LNCaP clone FGC (cell line): ENCODE results near the gene LIF.

Source experiments
- DNase-seq: peaks from one replicate; pipeline ENCODE4 v3.0.0-alpha.2; 2011; ENCODE audit warnings: low read depth
- H3K4me3 ChIP-seq: 2 replicates; pipeline ENCODE4 v1.5.1; 2011; ENCODE audit warnings: mild to moderate bottlenecking, low read depth, low read length, control low read depth
- TF ChIP-seq, protein P1 (sequence below): IDR thresholded peaks from 2 replicates; pipeline ENCODE4 v1.5.1; 2012; ENCODE audit warnings: mild to moderate bottlenecking; ENCODE audit not compliant: control insufficient read depth, insufficient read depth; ENCODE audit errors: extremely low read depth

The LIF gene

DNA sequence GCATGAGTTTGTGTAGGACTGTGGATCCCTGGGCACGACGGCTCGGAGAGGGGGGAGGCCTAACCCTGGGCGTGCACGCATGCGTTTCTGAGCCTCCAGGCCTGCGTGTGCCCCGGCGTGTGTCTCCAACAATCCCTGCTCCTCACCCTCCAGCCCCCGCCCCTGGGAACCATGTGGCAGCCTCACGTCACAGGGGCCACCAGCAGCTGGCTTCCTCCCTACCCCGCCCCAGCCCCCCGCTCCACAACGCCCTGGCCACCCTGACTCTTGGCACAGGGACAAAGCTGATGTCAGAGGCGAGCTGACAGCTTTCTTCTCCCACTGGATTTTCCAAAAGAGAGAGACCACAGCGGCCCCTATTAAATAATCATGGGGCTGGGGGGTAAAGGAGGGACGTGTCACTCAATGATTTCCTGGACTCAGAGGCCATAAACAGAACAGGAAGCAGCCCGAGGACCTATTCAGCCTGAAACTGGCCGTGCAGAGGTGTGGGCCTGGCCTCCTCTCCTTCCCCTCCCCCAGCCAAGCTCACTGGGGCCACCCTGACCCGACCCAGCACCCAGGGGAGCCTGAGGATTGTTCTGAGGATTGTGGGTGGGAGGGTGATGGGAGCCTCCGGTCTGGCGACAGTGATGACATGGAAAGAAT is 6.8 kb upstream of the LIF start:
- TF ChIP-seq, protein P1, sequence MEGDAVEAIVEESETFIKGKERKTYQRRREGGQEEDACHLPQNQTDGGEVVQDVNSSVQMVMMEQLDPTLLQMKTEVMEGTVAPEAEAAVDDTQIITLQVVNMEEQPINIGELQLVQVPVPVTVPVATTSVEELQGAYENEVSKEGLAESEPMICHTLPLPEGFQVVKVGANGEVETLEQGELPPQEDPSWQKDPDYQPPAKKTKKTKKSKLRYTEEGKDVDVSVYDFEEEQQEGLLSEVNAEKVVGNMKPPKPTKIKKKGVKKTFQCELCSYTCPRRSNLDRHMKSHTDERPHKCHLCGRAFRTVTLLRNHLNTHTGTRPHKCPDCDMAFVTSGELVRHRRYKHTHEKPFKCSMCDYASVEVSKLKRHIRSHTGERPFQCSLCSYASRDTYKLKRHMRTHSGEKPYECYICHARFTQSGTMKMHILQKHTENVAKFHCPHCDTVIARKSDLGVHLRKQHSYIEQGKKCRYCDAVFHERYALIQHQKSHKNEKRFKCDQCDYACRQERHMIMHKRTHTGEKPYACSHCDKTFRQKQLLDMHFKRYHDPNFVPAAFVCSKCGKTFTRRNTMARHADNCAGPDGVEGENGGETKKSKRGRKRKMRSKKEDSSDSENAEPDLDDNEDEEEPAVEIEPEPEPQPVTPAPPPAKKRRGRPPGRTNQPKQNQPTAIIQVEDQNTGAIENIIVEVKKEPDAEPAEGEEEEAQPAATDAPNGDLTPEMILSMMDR, result no peak
- no peak overlapping the region for H3K4me3 ChIP-seq
- DNase-seq, result no peak

DNA sequence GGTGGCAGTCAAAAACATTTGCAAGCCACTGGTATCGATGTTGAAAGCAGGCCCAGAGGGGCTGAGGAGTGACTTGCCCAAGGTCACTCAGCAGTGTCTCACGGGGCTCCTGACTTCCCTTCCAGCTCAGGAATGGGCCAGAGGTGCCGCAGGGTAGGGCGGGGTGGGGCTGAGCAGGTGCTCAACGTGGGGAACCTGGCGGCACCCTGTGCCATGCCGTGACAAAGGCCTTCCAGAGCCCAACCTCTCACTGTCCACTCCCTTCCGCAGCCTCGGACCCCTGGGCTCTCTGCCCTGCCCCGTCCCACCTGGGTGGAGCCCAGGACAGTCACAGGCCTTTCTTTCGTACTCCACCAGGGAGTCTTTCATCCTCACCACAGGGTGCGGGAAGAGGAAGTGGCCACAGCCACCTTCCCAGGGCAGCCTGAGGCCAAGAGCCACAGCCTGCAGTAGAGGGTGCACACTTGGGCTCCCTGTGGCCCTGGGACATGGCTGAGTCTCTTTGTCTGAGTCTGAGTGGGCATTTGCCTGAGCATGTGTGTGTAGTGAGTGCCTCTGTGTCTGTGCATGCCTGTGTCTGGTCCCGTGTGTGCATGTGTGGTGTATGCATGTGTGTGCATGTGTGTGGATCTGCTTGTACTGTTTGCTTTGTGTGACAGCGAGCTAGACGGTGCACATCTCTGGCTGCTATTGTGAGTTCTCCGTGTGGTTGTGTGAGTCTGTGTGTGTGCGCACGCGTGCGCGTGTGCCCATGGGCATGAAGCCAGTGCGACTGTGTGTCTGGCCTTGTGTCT is 6.0 kb upstream of the LIF start:
- no peak overlapping the region for H3K4me3 ChIP-seq
- no peak for DNase-seq
- TF ChIP-seq, protein P1, result no peak

DNA sequence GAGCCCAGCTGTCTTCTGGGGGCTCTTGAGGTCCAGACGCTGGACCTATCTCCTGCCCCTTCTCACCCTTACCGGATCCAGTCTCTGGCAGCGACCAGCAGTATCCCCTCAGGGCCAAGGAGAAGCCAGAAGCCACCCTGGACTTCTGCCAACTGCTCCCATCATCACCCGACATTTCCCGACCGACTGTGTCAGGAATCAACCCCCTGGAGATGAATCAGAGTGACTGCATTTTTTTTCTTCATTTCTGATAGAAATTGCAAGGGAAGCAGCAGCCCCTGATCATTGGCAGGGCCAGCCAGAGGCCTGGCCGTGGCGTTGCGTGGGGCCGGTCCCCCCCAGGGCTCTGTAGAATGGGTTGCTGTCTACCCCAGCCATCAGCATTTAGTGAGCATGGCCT is 5.2 kb upstream of the LIF start:
- no peak for DNase-seq
- TF ChIP-seq, protein P1, result no peak
- H3K4me3 ChIP-seq, result no peak overlapping the region

DNA sequence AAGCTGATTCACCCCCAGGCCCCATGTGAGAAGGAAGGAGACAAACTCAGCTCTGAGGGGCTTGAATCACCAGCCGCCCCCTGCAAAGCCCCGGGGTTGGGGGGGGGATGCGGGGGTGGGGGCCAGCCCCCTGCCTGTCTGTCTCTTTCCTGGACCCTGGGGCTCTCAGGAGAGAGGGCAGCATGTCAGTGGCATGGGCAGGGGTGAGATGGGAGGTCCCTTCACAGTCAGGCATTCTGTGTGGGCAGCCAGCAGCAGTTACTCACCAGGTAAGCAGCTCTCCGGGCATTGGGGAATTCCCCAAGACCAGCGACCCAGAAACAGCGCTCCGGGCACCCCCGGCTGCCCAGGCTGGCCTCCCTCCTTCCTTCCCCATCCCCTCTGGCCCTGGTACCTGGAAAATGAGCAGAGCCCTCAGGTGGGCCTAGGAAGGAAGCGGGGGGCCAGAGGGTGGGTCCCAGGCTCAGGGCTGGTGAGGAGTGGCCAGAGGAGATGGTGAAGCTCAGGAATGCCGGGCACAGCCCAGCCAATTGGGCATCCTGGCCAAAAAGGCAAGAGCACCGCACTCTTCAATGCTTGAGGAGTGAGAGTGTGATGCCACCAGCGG is 4.2 kb upstream of the LIF start:
- TF ChIP-seq, protein P1, result no peak
- H3K4me3 ChIP-seq, result no peak overlapping the region
- DNase-seq, result no peak

DNA sequence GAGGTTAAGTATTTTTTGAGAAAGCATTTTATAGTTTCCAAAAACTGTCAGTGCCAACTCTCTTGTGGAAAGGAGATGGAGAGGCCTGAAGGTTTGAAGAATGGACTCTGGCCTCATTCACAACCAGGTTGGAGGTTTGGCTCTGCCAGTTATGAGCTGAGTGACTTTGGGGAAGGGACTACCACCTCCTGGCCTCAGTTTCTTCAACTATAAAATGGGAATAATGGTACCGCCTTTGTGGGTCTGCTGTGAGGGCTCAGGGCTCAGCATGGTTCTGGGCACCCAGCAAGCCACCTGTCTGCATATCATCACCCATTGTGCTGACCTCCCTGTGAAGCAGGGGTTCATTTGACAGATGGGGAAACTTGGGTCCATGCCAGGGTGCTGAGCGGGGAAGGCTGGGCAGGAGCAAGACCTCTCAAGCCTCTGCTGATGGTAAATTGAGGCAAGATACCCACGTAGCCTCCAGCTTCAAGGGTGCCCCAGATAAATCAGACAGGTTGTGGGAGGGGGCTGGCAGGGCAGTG is 3.5 kb upstream of the LIF start:
- TF ChIP-seq, protein P1, result no peak
- H3K4me3 ChIP-seq, result no peak overlapping the region
- DNase-seq, result no peak

DNA sequence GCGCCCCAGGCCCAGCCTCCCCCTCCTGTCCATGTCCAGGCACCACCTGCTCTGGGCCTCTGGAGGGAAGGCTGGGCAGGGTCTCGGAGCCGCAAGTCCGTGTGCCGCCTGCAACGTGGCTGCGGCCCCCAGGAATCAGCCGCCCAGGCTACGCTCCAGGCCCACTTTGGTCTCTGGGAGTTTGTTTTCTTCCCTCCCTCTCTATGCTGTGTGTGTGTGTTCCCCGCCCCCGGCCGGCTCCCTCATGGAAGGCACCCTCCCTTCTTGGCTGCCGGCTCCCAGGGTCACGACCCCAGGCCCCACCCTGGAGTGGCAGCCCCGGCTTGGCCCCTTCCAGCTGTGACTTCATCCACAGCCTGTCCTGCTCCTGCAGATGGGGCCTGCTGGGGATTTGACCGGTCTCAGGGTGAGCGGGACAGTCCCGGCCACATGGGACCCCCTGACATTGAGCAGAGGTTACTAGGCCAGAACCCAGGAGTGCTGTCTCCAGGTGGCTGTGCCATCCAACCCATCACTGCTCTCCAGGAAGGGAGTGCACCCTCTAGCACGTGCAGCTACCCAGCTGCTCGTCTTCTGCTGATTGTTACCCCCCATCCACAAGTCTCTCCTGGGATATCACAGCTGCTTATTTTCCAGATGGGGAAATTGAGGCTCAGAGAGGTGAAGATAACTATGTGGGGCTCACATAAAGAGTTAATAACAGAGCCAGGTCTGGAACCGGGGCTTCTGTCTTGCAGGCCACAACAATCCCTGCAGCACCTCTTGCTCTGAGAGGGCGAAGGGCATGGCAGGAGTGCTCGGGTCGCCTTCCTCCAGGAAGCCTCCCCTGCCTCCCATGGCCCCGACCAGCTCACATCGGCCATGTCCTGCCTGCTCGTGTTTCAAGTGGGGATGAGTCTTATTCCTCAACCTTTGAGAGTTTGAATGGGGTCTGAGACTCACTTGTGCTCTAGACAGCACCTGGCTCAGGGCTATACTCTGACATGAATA is 2.8 kb upstream of the LIF start:
- TF ChIP-seq, protein P1, result no peak
- DNase-seq, result no peak
- H3K4me3 ChIP-seq, result no peak overlapping the region
